Endothelial cell of umbilical vein (primary cell): Measurements from ENCODE around the gene MB21D2. TPM values are rescaled to one million over a fixed set of nuclear protein-coding genes. Genes with fewer than 3 reads are reported as not detected.

Experiments used
- BruUV-seq: library from RNA; stranded (reverse); fragments of 400-500 nt; replicated peaks from 2 replicates; lab custom pipeline; 2021; lab: Mats Ljungman, UMichigan
- CTCF ChIA-PET: fragments of 300-600, 350-600 bp; sonication (Branson Sonifier 250); formaldehyde crosslinking; loops from one replicate; lab custom pipeline; 2021; ENCODE audit warnings: antibody characterized with exemption, inconsistent platforms; lab: Charles Lee
- POLR2A ChIA-PET: fragments of 300-600, 350-600 bp; sonication (Branson Sonifier 250); formaldehyde crosslinking; loops from one replicate; lab custom pipeline; 2021; ENCODE audit warnings: antibody characterized with exemption, inconsistent platforms; lab: Charles Lee
- DNase-seq: peaks from one replicate; pipeline ENCODE4 v3.0.0-alpha.2; 2011; ENCODE audit warnings: low read depth, low spot score
- FAIRE-seq: peaks from 2 replicates; lab custom pipeline; 2011; peaks lifted over from hg19 to GRCh38; lab: Jason Lieb, UNC
- H2AFZ ChIP-seq: 2 replicates; pipeline ENCODE4 v1.6.0; 2012; ENCODE audit warnings: low read depth, low read length, control low read depth, inconsistent platforms
- H3K27ac ChIP-seq: 2 replicates; pipeline ENCODE4 v1.5.1; 2011; ENCODE audit warnings: low read depth, mild to moderate bottlenecking, control low read depth, low read length, moderate library complexity; ENCODE audit not compliant: insufficient read depth
- H3K27me3 ChIP-seq, 2 experiments: 2 replicates each; pipeline versions ENCODE4 v1.6.0 to v1.6.1; 2011; ENCODE audit warnings: low read length in 2 of 2, mixed read lengths in 1 of 2; ENCODE audit not compliant: control insufficient read depth in 2 of 2, insufficient read depth in 2 of 2
- H3K36me3 ChIP-seq, 2 experiments: 2 replicates in 1 of 2; 3 replicates in 1 of 2; pipeline ENCODE4 v1.5.1; 2011; ENCODE audit warnings: low read length in 2 of 2, mild to moderate bottlenecking in 1 of 2, moderate library complexity in 1 of 2; ENCODE audit not compliant: control insufficient read depth in 2 of 2, insufficient read depth in 2 of 2; ENCODE audit errors: extremely low read depth in 1 of 2
- H3K4me1 ChIP-seq: 3 replicates; pipeline ENCODE4 v1.5.1; 2011; ENCODE audit warnings: mild to moderate bottlenecking, low read length; ENCODE audit not compliant: control insufficient read depth, insufficient read depth; ENCODE audit errors: extremely low read depth
- H3K4me2 ChIP-seq: 2 replicates; pipeline ENCODE4 v1.6.1; 2011; ENCODE audit warnings: low read length, control low read depth, mixed read lengths; ENCODE audit not compliant: insufficient read depth
- H3K4me3 ChIP-seq, 3 experiments: fragments of 200-600 bp in 1 of 3; sonication (generic), shearing (Covaris generic) in 1 of 3; replicated peaks in 1 of 3; 2 replicates each; pipeline ENCODE4 v1.5.1; 2011 to 2016; ENCODE audit warnings: control low read depth in 3 of 3, low read length in 3 of 3, mild to moderate bottlenecking in 2 of 3, inconsistent platforms in 1 of 3, low read depth in 1 of 3, moderate library complexity in 1 of 3; ENCODE audit not compliant: insufficient read depth in 1 of 3
- H3K79me2 ChIP-seq: 2 replicates; pipeline ENCODE4 v1.6.0; 2012; ENCODE audit warnings: low read length, inconsistent platforms; ENCODE audit not compliant: control insufficient read depth, insufficient read depth
- H3K9ac ChIP-seq: replicated peaks from 2 replicates; pipeline ENCODE3; 2011; ENCODE audit warnings: low read length, control low read depth; ENCODE audit not compliant: insufficient read depth; ENCODE audit errors: extremely low read depth
- H3K9me1 ChIP-seq: replicated peaks from 3 replicates; pipeline ENCODE4 v1.6.0; 2011; ENCODE audit warnings: mild to moderate bottlenecking, low read length; ENCODE audit not compliant: control insufficient read depth, insufficient read depth; ENCODE audit errors: extremely low read depth
- H3K9me3 ChIP-seq: replicated peaks from 2 replicates; pipeline ENCODE4 v1.5.1; 2012; ENCODE audit warnings: low read length, inconsistent platforms; ENCODE audit not compliant: control insufficient read depth, insufficient read depth
- H4K20me1 ChIP-seq: replicated peaks from 2 replicates; pipeline ENCODE3; 2011; ENCODE audit warnings: mild to moderate bottlenecking, low read length; ENCODE audit not compliant: control insufficient read depth, insufficient read depth; ENCODE audit errors: extremely low read depth
- EZH2 ChIP-seq: IDR thresholded peaks from 2 replicates; pipeline ENCODE4 v1.6.1; 2012; ENCODE audit warnings: borderline replicate concordance, low read depth, mild to moderate bottlenecking, moderate library complexity, low read length, inconsistent platforms; ENCODE audit not compliant: severe bottlenecking
- FOS ChIP-seq: IDR thresholded peaks from 2 replicates; pipeline ENCODE4 v1.6.1; 2011; ENCODE audit warnings: mild to moderate bottlenecking, low read length, moderate library complexity, borderline replicate concordance; ENCODE audit not compliant: insufficient read depth
- GATA2 ChIP-seq: IDR thresholded peaks from 2 replicates; pipeline ENCODE4 v1.7.0; 2011; ENCODE audit warnings: low read depth, mild to moderate bottlenecking, moderate library complexity, mixed read lengths, low read length; ENCODE audit not compliant: insufficient read length, insufficient read depth
- JUN ChIP-seq: IDR thresholded peaks from 2 replicates; pipeline ENCODE4 v1.6.1; 2011; ENCODE audit warnings: borderline replicate concordance, low read depth; ENCODE audit not compliant: insufficient read length, insufficient read depth
- MYC ChIP-seq: IDR thresholded peaks from one replicate; pipeline ENCODE4 v1.6.1; 2011; ENCODE audit warnings: mild to moderate bottlenecking, low read depth, low read length
- POLR2A ChIP-seq: IDR thresholded peaks from 2 replicates; pipeline ENCODE4 v1.6.1; 2012; ENCODE audit warnings: low read depth, mild to moderate bottlenecking, control low read depth, low read length
- POLR2AphosphoS5 ChIP-seq: IDR thresholded peaks from 2 replicates; pipeline ENCODE4 v1.6.1; 2012; ENCODE audit warnings: low read depth, mild to moderate bottlenecking, control low read depth, low read length, moderate library complexity; ENCODE audit not compliant: insufficient read depth
- dilution Hi-C: fragments of 300-500 bp; cut with MboI; formaldehyde crosslinking; loops from one replicate; pipeline ENCODE4 v1.15.0; 2019; ENCODE audit warnings: low sequenced_read_pairs; ENCODE audit not compliant: extremely low pct_ligation_motif_present
- intact Hi-C: fragments of 100-400 bp; cut with micrococcal nuclease; formaldehyde crosslinking; loops from one replicate; pipeline ENCODE4 v1.10.0; 2022
- polyA plus RNA-seq, 4 experiments: library from polyadenylated mRNA; depleted of rRNA in 3 of 4; stranded (reverse) in 3 of 4; unstranded in 1 of 4; fragments of >200 nt; gene quantifications; 2 replicates each; pipeline versions ENCODE4 v1.2.1 to v1.2.3, GENCODE V29; 2011 to 2012; ENCODE audit warnings: missing spikeins in 1 of 4
- total RNA-seq: library from RNA; stranded (reverse); gene quantifications from 2 replicates; pipeline ENCODE4 v1.2.3, GENCODE V29; 2021
- TF ChIP-seq, protein P1 (sequence below): IDR thresholded peaks from 2 replicates; pipeline ENCODE4 v1.6.1; 2011; ENCODE audit not compliant: insufficient read depth, insufficient read length
- TF ChIP-seq, protein P2 (sequence below), 2 donors: IDR thresholded peaks; 1 replicate in 1 of 2; 2 replicates in 1 of 2; pipeline ENCODE4 v1.5.1; 2011; ENCODE audit warnings: low read length in 2 of 2, mild to moderate bottlenecking in 2 of 2, moderate library complexity in 2 of 2, control low read depth in 1 of 2, inconsistent platforms in 1 of 2, low read depth in 1 of 2; ENCODE audit not compliant: insufficient read depth in 1 of 2; ENCODE audit errors: extremely low read depth in 1 of 2

The MB21D2 gene
- total and polyA plus RNA-seq, 2 donors (not counting 3 experiments of a cell fraction or from before 2014, with no cell fraction given) = 6.7 to 7.4 TPM

- FAIRE-seq = no peak
- H3K4me2 ChIP-seq = no peak overlapping the region
Measured at GRCh38 chr3:192921793-192922192, 4.1 kb upstream of the MB21D2 start.

More at GRCh38 chr3:192921793-192922192, 4.1 kb upstream of the MB21D2 start:
- H3K4me3 ChIP-seq = no peak overlapping the region
- CTCF ChIA-PET = interaction anchor here (1.0 to 1.2 kb wide), 2 partner anchors 109 to 119 kb away, joined by 3 to 6 read pairs; no protein-coding TSS in a partner anchor
- no peaks in the 10 kb centered on the region for H4K20me1 ChIP-seq
- no peaks in the 10 kb centered on the region for H3K9me3 ChIP-seq
- intact Hi-C loops = no loop called here
- no peak overlapping the region for H3K9ac ChIP-seq
- no peak for TF ChIP-seq EZH2
- TF ChIP-seq POLR2AphosphoS5 = no peak
- TF ChIP-seq, protein P1, sequence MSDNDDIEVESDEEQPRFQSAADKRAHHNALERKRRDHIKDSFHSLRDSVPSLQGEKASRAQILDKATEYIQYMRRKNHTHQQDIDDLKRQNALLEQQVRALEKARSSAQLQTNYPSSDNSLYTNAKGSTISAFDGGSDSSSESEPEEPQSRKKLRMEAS = no peak
- no peak for TF ChIP-seq JUN
- no peak for TF ChIP-seq FOS
- no peak for TF ChIP-seq POLR2A
- no peak for TF ChIP-seq GATA2
- TF ChIP-seq MYC = no peak
- TF ChIP-seq, protein P2, sequence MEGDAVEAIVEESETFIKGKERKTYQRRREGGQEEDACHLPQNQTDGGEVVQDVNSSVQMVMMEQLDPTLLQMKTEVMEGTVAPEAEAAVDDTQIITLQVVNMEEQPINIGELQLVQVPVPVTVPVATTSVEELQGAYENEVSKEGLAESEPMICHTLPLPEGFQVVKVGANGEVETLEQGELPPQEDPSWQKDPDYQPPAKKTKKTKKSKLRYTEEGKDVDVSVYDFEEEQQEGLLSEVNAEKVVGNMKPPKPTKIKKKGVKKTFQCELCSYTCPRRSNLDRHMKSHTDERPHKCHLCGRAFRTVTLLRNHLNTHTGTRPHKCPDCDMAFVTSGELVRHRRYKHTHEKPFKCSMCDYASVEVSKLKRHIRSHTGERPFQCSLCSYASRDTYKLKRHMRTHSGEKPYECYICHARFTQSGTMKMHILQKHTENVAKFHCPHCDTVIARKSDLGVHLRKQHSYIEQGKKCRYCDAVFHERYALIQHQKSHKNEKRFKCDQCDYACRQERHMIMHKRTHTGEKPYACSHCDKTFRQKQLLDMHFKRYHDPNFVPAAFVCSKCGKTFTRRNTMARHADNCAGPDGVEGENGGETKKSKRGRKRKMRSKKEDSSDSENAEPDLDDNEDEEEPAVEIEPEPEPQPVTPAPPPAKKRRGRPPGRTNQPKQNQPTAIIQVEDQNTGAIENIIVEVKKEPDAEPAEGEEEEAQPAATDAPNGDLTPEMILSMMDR (IDR thresholded peaks at IDR 0.05; ENCODE audit: extremely low read depth in 1 of 2, insufficient read depth in 1 of 2, low read depth in 1 of 2, low read length in 2 of 2) = no peak
- H3K9me1 ChIP-seq = no peaks in the 10 kb centered on the region
- no peaks in the 10 kb centered on the region for H3K79me2 ChIP-seq
- no peaks in the 10 kb centered on the region for H3K36me3 ChIP-seq
- H3K27me3 ChIP-seq = no peaks in the 10 kb centered on the region
- no TSS peak for BruUV-seq
- no peak overlapping the region for H3K27ac ChIP-seq
- dilution Hi-C loops = no loop called here
- POLR2A ChIA-PET = no interaction called here
- H3K4me1 ChIP-seq = peaks cover 5% of the 10 kb centered on the region
- no peak for DNase-seq
- H2AFZ ChIP-seq = no peak overlapping the region
